GM19397 (cell line): Measurements from ENCODE around the gene ATP8A2.

Source experiments
- ATAC-seq: cut with Tn5 transposase; IDR thresholded peaks from one replicate; pipeline ENCODE4 v1.9.1; 2021; ENCODE audit warnings: mild to moderate bottlenecking, moderate library complexity; ENCODE audit not compliant: unreplicated experiment

The ATP8A2 gene

DNA sequence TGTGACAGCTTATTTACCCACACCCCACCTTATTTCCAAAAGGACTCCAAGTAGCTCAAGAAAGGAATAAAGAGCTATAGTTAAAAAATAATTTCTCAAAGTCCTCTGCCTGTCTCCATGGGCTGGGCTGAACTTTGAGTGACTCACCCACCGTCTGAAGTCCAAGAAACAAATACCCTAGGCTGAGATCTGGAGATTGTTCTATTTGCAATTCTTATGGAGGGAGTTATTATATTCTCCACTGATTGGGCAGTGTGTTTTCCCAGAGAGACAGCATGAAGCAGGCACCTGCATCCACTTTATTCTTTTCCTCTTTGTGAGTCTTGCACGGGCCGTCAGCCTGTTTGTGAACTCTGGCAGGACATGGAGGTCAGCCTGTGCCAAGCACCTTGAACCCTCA lies 616.9 kb downstream of the ATP8A2 start:
- no peak for ATAC-seq

DNA sequence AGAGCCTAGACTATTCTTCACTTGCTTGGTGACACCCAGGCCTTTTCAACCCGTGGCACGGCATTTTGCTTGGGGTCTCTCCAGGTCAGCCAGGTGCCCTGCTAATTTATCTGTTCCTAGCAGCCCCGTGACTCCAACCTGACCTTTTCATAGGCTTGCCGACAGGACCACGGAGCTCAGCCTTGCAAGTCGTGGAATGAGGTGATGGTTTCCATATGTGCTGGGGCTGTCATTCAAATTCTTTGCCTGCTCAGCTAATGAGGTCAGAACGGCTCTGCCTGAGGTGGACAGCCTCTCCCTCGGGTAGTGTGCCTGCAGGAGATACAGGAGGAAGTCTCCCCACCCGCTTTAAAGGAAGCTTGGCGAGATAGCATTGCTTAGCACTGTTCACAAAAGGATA lies 619.0 kb downstream of the ATP8A2 start:
- ATAC-seq = no peak

DNA sequence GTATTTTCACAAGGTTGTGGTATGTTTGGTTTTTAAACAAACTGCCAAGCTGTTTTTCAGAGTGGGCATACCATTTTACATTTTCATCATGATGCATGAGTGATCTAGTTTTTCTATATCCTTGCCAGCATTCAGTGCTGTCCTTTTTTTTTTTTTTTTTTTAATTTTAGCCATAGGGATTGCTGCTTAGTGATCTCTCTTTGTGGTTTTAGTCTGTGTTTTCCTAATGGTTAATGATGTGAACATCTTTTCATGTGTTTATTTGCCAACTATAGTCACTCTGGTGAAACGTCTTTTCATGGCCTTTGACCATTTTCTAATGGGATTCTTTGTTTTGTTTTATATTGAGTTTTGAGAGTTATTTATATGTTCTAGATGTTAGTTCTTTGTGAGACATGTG lies 620.3 kb downstream of the ATP8A2 start:
- ATAC-seq = no peak

DNA sequence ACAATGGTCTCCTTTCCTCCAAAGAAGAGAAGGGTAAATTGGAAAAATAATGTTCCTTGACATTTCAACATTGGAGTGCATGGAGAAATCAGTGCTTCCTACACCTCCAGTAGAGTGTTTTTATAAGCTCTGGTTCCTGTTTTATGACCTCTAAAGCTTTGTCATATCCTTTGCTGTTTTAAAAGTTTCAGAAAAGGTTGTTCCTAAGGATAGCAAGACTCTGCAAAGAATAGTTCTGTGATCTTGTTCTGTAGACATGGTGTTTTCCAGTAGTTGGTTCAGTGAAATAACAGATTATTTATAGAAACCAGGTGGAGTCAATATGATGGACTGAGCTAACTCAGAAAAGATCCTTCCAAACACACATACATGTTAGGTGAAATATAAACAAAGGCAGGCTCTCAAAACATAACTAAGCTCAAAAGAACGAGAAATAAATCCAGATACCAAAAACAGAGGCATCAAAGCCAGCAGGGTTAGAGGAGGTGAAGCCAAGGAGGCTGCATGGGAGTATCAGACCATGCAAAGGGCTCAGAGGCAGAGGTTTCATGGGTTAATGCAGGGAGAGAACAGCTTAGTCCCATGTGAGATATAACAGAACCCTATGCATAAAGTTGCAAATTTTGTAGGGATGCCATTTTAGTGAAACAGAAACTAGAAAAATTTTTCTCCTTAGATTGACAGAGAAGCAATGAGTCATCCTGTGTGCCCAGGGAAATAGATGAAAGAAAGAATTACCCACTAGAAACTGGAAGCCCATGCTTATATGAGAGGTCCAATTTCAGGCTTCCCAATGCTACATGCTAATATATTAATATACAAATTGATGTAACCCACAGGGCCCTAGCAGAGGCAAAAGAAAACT lies 635.7 kb downstream of the ATP8A2 start:
- ATAC-seq = no peak

DNA sequence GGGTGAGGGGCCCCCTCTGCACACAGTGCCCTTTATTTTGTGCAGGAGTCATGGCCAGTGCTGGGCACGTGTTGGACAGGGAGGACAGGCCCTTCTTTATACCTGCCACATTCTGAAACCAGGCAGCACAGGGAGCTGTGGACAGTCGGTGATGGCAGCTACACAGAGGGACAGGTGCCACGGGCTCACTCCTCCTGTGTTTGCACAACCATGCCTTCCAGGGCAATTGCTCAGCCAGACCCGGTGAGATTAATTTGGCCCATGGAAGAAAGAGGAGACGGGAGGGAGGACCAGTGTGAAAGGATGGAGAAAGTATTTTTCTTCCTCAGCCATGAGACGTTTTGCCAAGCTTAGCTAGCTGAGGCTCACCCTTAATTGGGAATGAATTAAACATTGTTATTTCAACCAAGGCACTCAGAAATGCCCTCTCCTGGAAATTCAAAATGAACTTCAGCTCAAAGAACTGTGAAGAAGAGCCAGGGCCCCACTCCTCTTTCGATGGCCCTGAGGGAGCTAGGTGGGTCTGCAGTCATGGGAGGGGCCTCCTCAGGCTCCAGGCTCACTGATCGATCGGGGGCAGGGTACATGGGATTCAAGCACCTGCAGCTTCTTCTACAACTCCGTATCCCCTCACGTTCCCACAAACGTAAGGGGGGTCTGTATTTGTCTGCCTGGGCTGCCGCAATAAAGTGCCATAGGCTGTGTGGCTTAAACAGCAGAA lies 638.9 kb downstream of the ATP8A2 start:
- ATAC-seq = no peak

DNA sequence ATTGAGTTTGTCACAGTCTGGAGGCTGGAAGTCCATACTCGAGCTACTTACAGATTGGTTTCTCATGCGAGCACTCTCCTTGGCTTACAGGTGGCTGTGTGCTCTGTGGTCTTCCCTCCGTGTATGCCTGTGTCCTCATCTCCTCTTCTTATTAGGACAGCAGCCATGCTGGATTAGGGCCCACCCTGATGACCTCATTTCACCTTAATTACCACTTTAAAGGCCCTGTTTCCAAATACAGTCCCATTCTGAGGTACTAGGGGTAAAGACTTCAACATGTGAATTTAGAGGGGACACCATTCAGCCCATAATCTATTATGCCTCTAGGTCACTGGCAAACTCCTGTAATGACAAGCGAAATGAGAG lies 639.4 kb downstream of the ATP8A2 start:
- no peak for ATAC-seq

DNA sequence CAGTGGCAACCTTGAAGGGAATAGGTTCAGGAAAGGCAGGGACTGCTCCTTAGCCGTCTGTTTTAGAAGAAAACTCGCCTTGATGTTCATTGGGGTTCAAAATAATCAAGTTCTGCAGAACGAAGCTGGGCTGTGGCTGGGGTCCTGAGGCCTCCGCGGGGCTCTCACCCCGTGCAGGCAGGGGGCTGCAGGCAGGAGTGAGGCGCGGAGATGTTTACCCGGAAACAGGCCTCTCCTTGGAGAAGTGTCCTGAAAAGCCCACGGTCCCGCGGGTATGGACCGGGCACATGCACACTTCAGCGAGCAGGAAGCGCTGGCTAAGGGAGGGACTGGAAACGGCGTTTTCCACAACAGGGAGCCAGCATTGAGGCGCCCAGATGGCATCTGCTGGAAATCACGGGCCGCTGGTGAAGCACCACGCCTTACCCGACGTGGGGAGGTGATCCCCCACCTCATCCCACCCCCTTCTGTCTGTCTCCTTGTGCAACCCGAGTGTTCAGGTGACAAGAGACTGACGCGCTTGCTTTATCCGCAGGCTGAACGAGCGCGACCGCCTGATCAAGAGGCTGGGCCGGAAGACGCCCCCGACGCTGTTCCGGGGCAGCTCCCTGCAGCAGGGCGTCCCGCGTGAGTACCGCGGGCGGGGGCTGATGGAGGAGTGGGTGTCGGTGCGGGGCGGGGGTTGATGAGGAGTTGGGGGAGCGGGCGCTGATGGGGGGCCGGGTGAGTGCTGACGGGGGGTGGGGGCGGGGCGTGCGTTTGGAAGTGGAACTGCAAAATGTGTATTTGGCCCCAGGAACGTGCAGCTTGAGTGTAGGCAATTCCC lies 640.4 kb downstream of the ATP8A2 start:
- ATAC-seq = no peak

DNA sequence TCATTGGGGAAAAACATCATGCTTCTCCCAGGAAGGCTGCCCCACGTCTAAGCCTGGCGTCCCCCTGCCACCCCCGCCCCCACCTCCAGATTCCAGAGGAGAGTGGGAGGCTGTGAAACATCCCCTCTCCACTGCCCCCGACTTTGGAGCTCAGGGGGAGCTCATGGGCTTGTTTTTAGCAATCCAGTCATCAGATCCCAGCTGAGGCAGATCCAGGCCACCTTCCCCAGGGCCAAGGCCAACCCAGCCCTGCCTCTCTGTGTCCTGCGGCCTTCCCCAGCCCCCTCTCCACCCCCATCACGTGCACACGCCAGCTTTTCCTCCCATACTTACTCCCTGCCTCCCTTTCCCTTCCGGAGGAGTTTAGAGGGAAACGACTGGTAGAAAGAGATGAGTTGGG lies 641.2 kb downstream of the ATP8A2 start:
- no peak for ATAC-seq

DNA sequence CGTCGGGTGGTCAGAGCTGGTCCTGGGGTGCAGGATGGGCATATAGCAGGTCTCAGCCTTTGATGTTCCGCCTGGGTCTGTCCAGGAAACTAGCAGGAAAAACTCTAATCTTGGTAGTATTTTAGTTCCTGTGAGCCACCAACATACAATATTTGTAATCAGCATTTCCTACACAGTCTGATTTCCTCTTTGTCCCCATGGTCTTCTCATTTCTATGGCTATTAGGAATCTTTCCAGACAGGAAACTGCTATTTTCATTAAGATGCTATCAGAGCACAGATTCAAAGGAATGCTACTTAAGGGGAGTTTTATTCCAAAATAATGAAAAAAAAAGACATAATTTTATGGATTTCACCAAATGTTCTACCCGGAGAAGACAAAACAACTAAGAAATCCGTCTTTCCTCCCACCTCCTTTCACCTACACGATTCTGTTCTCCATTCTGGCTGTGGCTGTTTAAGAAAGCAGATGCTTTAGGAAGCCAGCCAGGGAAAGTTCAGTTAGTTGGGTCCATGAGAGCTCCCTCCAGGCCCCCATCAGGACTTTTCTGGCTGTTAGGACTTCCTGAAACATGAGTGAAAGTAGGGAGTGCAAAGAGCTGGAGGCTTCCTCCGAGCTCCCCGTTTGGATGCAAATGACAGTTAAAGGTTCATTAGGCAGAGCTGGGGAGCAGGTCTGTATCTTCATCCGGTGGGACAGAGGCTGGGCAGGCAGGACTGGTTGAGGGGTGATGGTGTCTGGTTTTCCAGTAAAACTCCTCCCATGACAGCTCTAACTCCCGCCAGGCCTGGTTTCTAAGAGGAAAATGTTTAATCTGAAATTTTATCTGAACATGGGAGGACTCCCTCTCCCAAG lies 643.7 kb downstream of the ATP8A2 start:
- no peak for ATAC-seq

DNA sequence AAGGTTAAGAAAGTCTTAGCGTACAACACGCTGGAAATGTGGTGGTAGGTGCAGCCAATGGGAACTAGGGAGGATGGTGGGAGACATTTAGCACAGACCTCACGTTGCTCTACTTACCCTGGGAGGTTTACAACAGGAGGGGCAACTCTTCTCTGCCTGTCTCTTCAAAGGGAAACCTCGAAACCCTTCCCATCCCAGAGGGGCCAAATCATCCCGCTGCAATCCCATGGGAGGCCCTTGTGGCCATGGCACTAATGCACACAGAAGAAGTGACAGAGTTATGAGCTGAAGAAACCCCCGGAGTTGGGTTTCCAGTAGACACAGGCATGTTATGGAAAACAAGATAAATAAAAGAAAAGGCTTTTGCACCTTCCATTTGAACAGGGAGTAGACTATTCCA lies 644.4 kb downstream of the ATP8A2 start:
- no peak for ATAC-seq

DNA sequence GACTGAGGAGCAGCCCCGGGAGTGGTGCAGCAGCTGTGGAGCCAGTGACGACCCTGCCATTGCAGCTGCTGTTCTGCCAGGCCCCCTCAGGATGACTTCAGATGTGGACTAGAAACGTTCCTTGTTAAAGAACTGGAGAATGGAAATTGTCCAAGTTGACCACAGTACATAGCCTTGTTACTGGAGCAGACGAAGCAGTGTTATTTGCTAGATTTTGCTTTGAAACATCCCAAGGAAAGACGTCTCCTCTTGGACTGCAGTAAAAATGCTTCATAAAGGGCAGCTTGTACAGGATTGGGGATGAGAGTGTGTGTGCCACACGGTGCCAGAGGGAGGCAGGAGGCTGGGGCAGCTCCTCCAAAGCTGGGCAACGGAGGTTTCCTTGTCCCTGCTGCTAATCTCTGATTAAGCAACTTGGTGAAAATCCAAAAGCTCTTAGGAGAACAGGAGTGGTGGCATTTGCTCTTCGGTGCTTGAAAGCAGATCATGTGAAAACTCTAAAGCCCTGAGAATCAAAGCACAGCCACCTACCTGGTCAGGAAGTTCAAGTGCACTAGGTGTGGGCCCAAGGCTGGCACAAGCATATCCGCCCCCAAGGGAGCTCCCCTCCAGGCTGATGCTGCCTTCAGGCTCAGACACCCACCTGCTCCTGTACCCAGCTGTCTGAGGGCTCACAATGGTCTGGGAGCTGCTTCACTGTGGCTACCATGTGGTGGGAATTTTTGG lies 645.6 kb downstream of the ATP8A2 start:
- ATAC-seq = no peak

DNA sequence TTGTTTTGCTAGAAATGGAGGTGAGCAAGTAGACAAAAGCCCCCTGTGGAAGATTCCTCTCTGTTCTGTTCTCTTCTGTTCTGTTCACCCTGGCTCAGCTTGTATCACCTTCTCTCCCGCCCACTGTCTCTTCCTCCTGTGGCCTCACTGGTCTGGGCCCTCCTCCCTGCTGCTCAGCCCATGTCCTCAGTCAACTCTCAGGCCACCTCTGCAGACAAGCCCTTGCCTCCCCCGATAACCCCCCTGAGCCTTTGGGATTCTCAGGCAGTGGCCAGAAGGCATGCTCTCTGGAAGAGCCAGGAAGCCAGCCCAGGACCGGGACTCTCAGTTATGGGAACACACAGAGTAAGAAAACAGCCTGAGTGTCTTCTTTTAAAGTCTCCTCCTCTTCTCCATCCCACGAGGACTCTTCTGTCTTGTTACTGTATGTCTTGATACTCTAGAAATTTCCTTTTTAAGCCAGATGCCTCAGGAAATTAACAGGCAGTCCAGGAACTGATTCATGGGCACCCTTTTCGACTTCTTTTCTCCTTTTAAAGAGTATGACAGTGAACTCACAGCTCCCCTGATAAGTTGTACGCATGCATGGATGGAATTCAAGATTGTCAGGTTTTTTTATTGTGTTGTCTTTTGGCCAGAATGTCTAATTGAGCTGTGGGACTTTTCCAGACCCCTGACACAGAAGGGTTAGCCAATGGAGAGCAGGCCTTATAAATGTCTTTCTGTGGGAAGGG lies 646.3 kb downstream of the ATP8A2 start:
- ATAC-seq = no peak

DNA sequence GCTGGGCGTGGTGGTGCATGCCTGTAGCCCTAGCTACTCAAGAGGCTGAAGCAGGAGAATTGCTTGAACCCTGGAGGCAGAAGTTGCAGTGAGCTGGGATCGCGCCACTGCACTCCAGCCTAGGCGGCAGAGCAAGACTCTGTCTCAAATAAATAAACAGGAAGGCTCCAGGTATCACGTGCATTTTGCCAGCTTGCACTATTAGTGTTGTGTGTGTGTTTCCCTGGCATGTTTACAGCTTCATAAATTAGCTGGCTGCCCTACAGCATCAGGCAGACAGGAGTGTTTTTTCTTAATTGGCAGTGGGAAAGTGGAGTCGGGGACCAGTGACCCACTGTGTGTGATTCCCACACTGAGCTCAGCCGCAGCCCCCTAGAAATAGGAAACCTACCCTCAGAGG lies 647.5 kb downstream of the ATP8A2 start:
- no peak for ATAC-seq

DNA sequence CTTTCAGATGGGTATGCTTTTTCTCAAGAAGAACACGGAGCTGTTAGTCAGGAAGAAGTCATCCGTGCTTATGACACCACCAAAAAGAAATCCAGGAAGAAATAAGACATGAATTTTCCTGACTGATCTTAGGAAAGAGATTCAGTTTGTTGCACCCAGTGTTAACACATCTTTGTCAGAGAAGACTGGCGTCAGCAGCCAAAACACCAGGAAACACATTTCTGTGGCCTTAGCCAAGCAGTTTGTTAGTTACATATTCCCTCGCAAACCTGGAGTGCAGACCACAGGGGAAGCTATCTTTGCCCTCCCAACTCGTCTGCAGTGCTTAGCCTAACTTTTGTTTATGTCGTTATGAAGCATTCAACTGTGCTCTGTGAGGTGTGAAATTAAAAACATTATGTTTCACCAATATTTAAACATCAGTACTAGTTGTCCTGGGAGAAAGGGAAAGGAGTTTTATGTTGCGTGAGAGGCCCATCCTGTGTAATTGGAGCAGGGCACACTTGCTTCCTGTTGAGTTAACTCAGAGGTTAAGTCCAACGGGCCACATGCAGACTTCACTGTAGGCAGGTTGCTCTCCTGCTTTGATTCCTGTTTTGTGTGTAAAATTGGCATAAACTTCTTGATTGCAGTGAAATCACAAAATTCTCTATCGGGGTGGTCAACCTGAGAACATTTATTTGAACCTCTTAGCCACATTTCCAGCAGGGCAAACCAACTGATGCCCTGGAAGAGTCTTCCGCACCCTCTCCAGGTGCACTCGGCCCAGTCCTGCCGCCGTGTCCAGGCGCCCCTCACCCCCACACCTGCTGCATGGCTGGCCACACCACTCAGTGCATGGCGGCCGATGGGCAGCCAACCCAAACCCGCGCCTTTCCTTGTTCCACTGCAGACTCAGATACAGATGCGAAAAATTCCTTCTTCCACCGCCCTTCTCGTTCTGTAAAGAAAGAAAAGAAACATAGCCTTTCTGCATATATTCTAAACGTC lies 648.4 kb downstream of the ATP8A2 start:
- ATAC-seq = no peak

DNA sequence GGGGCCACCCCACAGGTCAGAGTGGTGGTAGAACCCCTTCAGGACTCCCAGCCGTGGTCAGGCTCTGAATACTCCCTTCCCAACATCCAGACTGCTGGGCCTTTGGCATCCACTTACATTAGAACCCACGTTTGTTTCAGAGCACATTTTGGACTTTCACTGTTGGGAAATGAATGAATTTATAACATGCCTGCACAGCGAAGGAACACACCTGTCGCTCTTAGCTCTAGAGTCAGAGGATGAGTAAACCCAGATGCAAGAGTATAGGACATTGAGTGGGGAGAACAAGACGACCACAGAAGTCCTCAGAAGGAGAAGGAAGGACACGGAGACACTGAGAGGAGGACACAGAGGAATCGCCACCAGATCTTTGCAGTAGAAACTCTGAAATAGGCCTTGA lies 649.1 kb downstream of the ATP8A2 start:
- no peak for ATAC-seq

DNA sequence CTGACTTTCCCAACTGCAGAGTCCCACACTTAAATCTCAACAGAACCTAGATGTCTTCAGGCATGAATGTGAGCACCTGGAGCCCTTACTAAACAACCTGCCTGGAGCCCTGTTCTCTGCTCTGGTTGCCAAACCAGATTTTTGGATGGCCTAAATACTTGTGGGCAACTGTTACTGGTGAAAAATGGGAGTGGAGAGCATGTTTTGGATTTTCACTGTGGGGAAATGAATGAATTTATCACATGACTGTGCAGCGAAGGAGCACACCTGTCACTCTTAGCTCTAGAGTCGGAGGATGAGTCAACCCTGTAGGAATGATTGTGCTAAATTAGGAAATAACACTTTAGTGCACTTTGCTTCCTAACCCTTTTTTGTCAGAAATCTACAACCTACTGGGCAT lies 649.7 kb downstream of the ATP8A2 start:
- no peak for ATAC-seq

DNA sequence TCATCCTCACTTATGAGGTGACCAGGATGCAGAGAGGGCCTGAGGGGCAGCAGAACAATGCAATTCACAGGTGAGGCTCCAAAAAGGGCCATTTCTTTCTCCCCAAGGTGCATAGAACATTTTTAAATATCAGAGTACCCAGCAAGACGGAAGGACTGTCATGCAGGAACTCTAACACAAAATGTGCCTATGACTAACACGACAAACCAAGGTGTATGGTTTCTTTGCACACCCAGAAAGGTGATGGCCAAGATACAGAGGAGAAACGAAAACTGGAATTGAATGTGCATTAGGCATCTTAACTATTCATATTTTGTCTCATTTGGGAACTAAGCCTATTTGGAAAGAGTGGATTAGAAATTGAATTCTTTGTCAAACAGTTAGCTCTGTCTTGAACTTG lies 650.2 kb downstream of the ATP8A2 start:
- ATAC-seq = no peak
